Ishikawa (cell line): ENCODE measurements around the gene GRK1.

Source experiments
- CEBPB ChIP-seq: IDR thresholded peaks from 2 replicates; pipeline ENCODE4 v1.6.1; 2012
- CREB1 ChIP-seq: IDR thresholded peaks from 2 replicates; pipeline ENCODE4 v1.6.1; 2012; ENCODE audit warnings: low read depth
- EGR1 ChIP-seq: IDR thresholded peaks from 2 replicates; pipeline ENCODE4 v1.6.1; 2012
- EP300 ChIP-seq: IDR thresholded peaks from 2 replicates; pipeline ENCODE4 v1.6.1; 2012; ENCODE audit warnings: borderline replicate concordance
- FOXM1 ChIP-seq: IDR thresholded peaks from 2 replicates; pipeline ENCODE4 v1.6.1; 2012; ENCODE audit warnings: low read depth, borderline replicate concordance
- RAD21 ChIP-seq: IDR thresholded peaks from 2 replicates; pipeline ENCODE4 v1.6.1; 2012; ENCODE audit warnings: low read depth
- TEAD4 ChIP-seq: IDR thresholded peaks from 2 replicates; pipeline ENCODE4 v1.6.1; 2012
- YY1 ChIP-seq: IDR thresholded peaks from 2 replicates; pipeline ENCODE4 v1.6.1; 2012; ENCODE audit warnings: low read depth
- TF ChIP-seq, protein P1 (sequence below): IDR thresholded peaks from 2 replicates; pipeline ENCODE4 v1.6.1; 2012
- TF ChIP-seq, protein P2 (sequence below): IDR thresholded peaks from 2 replicates; pipeline ENCODE4 v1.6.1; 2012
- TF ChIP-seq, protein P3 (sequence below): IDR thresholded peaks from 2 replicates; pipeline ENCODE4 v1.6.1; 2012; ENCODE audit warnings: low read depth, mild to moderate bottlenecking

GRCh38 chr13:113628291-113629270 is 38.4 kb upstream of the GRK1 start:
- no peak for TF ChIP-seq CREB1
- TF ChIP-seq, protein P1, sequence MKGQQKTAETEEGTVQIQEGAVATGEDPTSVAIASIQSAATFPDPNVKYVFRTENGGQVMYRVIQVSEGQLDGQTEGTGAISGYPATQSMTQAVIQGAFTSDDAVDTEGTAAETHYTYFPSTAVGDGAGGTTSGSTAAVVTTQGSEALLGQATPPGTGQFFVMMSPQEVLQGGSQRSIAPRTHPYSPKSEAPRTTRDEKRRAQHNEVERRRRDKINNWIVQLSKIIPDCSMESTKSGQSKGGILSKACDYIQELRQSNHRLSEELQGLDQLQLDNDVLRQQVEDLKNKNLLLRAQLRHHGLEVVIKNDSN: no peak
- no peak for TF ChIP-seq FOXM1
- TF ChIP-seq EGR1: no peak
- TF ChIP-seq, protein P2, sequence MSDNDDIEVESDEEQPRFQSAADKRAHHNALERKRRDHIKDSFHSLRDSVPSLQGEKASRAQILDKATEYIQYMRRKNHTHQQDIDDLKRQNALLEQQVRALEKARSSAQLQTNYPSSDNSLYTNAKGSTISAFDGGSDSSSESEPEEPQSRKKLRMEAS: no peak
- TF ChIP-seq, protein P3, sequence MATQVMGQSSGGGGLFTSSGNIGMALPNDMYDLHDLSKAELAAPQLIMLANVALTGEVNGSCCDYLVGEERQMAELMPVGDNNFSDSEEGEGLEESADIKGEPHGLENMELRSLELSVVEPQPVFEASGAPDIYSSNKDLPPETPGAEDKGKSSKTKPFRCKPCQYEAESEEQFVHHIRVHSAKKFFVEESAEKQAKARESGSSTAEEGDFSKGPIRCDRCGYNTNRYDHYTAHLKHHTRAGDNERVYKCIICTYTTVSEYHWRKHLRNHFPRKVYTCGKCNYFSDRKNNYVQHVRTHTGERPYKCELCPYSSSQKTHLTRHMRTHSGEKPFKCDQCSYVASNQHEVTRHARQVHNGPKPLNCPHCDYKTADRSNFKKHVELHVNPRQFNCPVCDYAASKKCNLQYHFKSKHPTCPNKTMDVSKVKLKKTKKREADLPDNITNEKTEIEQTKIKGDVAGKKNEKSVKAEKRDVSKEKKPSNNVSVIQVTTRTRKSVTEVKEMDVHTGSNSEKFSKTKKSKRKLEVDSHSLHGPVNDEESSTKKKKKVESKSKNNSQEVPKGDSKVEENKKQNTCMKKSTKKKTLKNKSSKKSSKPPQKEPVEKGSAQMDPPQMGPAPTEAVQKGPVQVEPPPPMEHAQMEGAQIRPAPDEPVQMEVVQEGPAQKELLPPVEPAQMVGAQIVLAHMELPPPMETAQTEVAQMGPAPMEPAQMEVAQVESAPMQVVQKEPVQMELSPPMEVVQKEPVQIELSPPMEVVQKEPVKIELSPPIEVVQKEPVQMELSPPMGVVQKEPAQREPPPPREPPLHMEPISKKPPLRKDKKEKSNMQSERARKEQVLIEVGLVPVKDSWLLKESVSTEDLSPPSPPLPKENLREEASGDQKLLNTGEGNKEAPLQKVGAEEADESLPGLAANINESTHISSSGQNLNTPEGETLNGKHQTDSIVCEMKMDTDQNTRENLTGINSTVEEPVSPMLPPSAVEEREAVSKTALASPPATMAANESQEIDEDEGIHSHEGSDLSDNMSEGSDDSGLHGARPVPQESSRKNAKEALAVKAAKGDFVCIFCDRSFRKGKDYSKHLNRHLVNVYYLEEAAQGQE: no peak
- no peak for TF ChIP-seq EP300
- TF ChIP-seq RAD21: no peak
- TF ChIP-seq CEBPB: no peak
- TF ChIP-seq TEAD4: no peak
- TF ChIP-seq YY1: no peak
